Measurements from ENCODE around the gene APBA3. TPM values are rescaled to one million over a fixed set of nuclear protein-coding genes. Genes with fewer than 3 reads are reported as not detected.
"Not testable (repeated sequence)": the region's sequence is repeated elsewhere in the genome, so short reads cannot be mapped to it uniquely, and the experiment has no call there.

The APBA3 gene
- polyA plus RNA-seq, 4 donors, result 14.2 to 21.6 (median 16.6) TPM

- DNase-seq (ENCODE audit: low read depth in 4 of 4, low spot score in 3 of 4), result no peak
Observed at GRCh38 chr19:3773814-3774515, 12.5 kb upstream of the APBA3 start.

DNA sequence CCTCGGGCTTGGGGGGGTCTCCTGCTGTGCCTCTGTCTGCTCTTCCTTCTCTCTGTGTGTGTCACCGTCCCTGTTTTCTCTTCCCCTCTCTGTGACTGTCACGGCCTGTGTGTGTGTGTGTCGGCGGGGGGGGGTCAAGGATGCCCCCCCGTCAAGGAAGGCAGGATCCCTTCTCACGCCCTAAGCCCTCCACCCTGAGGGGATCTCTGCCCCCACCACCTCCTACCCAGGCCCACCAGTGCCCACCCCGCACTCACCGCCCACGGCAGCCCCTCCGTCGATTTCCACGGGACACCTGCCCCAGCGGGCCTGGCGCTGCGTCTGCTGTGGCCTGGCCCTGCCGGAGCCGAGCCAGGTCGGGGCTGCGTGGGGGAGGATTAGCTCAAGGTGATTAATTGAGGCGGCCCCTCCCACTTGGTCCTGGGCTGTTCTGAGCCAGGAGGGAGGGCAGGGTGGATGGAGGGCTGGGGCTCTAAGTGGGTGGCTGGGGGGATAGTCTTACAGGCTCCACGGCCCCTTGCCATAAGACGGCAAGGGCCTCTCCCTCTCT is 10.5 kb upstream of the APBA3 start, which contains the start of gene RAX2:
Gene RAX2 (minus strand): TSS at position 323 of the 550 bp plus-strand sequence. CDS start 486 bp downstream, outside the sequence.
- peak in 1 of 4 donors; percentile 26 for DNase-seq (ENCODE audit: low read depth in 4 of 4, low spot score in 3 of 4)

GRCh38 chr19:3771000-3771905 is 9.8 kb upstream of the APBA3 start:
- no peak for DNase-seq (ENCODE audit: low read depth in 4 of 4, low spot score in 3 of 4)

DNA sequence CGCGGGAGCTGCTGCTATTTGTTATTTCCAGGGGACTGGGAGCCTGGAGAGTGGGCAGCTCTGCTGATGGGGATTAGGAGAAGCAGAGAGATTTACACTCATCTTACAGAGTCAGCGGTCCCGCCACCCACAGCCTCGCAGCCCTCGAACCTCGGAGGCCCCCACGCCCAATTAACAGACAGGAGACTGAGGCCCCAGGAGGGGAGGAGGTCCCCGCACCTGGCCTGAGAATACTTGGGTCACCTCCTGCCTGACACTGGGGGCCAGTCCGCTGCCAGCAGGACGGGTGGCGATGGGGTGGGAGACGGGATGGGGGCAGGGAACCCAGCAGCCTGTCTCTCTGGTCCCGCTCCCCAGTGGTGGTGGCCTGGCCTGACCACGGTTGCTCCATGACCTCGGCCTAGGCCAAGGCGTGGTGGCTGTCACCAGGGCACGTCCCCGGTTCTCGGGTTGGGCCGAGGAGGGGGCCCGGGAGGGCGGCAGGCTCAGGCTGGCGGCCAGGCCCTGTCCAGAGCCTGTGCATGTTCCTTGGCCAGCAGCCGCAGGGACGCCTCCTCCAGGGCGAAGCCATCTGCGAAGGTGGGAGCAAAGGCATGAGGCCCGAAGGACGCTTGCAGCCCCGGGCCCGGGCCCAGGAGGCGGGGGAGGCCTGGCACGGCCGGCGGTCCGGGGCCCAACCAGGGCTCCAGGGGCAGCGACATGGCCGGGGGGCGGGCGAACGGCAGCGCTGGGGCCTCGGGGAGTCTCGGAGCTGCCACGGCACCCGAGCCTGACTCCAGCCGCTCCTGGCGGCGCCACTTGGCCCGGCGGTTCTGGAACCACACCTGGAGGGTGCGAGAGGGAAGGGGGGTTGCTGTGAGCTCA is 8.9 kb upstream of the APBA3 start:
- DNase-seq (ENCODE audit: low read depth in 4 of 4, low spot score in 3 of 4), result no peak

- no peak for DNase-seq (ENCODE audit: low read depth in 4 of 4, low spot score in 3 of 4)
Observed at GRCh38 chr19:3769494-3769893, 8.0 kb upstream of the APBA3 start.

- no peak for DNase-seq (ENCODE audit: low read depth in 4 of 4, low spot score in 3 of 4)
Observed at GRCh38 chr19:3768748-3769099, 7.2 kb upstream of the APBA3 start.

DNA sequence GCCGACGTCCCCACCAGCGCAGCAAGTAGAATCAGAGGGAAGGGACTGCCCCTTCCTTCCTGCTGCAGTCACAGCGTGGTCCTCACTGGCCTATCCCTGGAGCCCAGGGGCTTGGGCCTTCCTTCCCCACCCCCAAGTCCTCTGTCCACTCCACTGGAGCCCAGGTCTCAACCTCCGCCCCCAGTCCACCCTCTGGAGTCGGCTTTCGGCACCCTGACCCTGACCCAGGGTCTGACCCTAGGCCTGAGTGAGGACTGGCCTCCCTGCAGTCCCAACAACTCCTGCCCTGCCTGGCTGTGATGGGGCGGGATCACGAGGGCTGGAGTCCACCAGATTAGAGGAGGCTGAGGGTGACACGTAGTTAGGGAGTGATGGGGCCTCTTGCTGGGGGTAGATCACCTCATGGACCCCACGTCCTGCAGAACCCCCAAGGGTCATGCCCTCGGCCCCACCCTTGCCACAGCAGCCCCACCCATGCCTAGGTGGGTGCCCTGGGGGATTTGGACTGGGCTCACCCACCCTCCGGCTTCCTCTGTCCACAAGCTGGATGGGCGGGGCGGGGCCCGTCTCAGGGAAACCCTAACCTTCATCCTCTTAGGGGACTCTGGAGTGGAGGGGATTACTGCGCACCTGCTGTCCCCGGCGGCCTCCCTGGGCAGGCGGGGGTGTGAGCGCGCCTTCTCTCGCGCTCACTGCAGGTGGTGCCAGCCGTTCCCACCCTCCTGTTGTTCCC is 6.7 kb upstream of the APBA3 start:
- DNase-seq (ENCODE audit: low read depth in 4 of 4, low spot score in 3 of 4), result no peak

- no peak for DNase-seq (ENCODE audit: low read depth in 4 of 4, low spot score in 3 of 4)
Observed at GRCh38 chr19:3767050-3767449, 5.6 kb upstream of the APBA3 start.

GRCh38 chr19:3766520-3766919 is 5.0 kb upstream of the APBA3 start:
- DNase-seq (ENCODE audit: low read depth in 4 of 4, low spot score in 3 of 4), result no peak

DNA sequence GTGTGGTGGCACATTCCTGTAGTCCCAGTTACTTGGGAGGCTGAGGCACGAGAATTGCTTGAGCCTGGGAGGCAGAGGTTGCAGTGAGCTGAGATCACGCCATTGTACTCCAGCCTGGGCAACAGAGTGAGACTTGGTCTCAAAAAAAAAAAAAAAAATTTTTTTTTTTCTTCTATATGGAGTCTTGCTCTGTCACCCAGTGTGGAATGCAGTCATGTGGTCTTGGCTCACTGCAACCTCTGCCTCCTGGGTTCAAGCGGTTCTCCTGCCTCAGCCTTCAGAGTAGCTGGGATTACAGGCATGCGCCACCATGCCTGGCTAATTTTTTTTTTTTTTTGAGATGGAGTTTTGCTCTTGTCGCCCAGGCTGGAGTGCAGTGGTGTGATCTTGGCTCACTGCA is 4.3 kb upstream of the APBA3 start:
- DNase-seq (ENCODE audit: low read depth in 4 of 4, low spot score in 3 of 4), result not testable (repeated sequence)

GRCh38 chr19:3765121-3765520 is 3.6 kb upstream of the APBA3 start:
- no peak for DNase-seq (ENCODE audit: low read depth in 4 of 4, low spot score in 3 of 4)

GRCh38 chr19:3762501-3763459 is 1.3 kb upstream of the APBA3 start, which contains the start of gene MRPL54:
MRPL54 (plus strand) TSS chr19:3762682; CDS start chr19:3762701, 19 bp downstream.
- DNase-seq (ENCODE audit: low read depth in 4 of 4, low spot score in 3 of 4), result peak; percentile 99 to 100 (median 99)

DNA sequence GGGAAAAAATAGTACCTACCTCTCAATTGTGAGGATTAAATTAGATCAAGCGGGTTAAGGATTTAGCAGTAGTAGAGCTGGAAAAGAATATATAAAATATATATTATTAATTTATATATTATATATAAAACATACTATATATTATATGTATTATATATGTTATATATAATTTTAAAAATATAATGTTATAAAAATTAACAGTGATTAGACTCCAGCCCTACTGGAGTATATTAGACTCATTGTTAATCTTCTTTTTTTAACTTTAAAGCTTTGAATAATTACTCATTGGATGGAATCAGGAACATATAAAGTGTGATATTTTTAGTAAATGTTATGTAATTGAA is 610 bp upstream of the APBA3 start:
- DNase-seq (ENCODE audit: low read depth in 4 of 4, low spot score in 3 of 4), result no peak

DNA sequence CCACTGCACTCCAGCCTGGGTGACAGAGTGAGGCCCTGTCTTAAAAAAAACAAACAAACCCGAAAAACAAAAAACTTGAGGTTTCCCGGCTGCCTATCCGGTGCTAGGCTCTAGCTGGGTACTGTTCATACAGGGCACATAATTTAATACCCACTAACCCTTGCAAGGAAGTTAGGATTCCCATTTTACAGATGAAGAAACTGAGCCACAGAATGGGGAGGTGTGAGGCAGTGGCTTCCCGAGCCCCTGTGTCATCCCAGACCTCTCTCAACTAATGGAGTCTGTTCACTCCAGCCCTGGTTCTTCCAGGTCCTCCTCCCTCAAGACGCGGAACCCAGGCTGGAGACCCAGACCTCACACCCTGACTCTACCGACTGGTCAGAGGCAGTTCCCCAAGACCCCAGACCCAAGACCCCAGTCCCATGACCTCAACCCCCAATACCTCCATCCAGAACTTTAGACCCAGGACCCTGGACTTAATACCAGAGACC is 576 bp downstream of the APBA3 start:
- DNase-seq (ENCODE audit: low read depth in 4 of 4, low spot score in 3 of 4), result no peak

GRCh38 chr19:3759482-3760254 is 1.8 kb downstream of the APBA3 start:
- no peak for DNase-seq (ENCODE audit: low read depth in 4 of 4, low spot score in 3 of 4)

DNA sequence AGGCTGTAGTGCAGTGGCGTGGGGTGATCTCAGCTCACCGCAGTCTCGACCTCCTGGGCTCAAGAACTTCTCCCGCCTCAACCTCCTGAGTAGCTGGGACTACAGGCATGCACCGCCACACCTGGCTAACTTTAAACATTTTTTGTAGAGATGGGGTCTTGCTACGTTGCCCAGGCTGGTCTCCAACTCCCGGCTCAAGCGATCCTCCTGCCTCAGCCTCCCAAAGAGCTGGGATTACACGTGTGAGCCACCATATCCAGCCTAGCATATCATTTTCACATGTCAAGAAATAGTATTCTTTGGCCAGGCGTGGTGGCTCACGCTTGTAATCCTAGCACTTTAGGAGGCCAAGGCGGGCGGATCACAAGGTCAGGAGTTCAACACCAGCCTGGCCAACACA is 3.2 kb downstream of the APBA3 start:
- not testable (repeated sequence) for DNase-seq (ENCODE audit: low read depth in 4 of 4, low spot score in 3 of 4)

- DNase-seq (ENCODE audit: low read depth in 4 of 4, low spot score in 3 of 4), result not testable (repeated sequence)
Observed at GRCh38 chr19:3757705-3758104, 3.8 kb downstream of the APBA3 start.

Data from right renal pelvis (tissue), 4 donors.